HL-60 (cell line): Measurements from ENCODE around the gene GPATCH11.

Experiments
- DNase-seq, 2 experiments: peaks; one replicate each; pipeline ENCODE4 v3.0.0-alpha.2; 2010 to 2020; ENCODE audit warnings: low read depth in 1 of 2, low spot score in 1 of 2
- H3K27ac ChIP-seq: fragments of 250-450 bp; sonication (Bioruptor Pico); replicated peaks from 2 replicates; pipeline ENCODE4 v1.5.1; 2020; ENCODE audit warnings: mild to moderate bottlenecking, moderate library complexity
- H3K27me3 ChIP-seq: fragments of 250-450 bp; sonication (Bioruptor Pico); 2 replicates; pipeline ENCODE4 v1.5.1; 2021; ENCODE audit warnings: mild to moderate bottlenecking, moderate library complexity; ENCODE audit not compliant: insufficient read depth, poor library complexity, severe bottlenecking
- H3K4me3 ChIP-seq: replicated peaks from 2 replicates; pipeline ENCODE4 v1.5.1; 2011; ENCODE audit warnings: mild to moderate bottlenecking, control low read depth, low read length; ENCODE audit not compliant: insufficient read depth
- CTCF ChIP-seq: IDR thresholded peaks from one replicate; pipeline ENCODE4 v1.5.1; 2011; ENCODE audit warnings: low read length, control low read depth, inconsistent platforms; ENCODE audit not compliant: insufficient read depth
- GABPA ChIP-seq: IDR thresholded peaks from 2 replicates; pipeline ENCODE4 v1.6.1; 2012; ENCODE audit warnings: low read depth
- POLR2AphosphoS5 ChIP-seq: IDR thresholded peaks from 2 replicates; pipeline ENCODE4 v1.6.1; 2012; ENCODE audit warnings: low read depth
- REST ChIP-seq: IDR thresholded peaks from 2 replicates; pipeline ENCODE4 v1.6.1; 2012; ENCODE audit warnings: low read depth; ENCODE audit not compliant: insufficient replicate concordance
- SPI1 ChIP-seq: IDR thresholded peaks from 2 replicates; pipeline ENCODE4 v1.6.1; 2012; ENCODE audit warnings: low read depth, mild to moderate bottlenecking, borderline replicate concordance

The GPATCH11 gene

GRCh38 chr2:37105150-37105549, 20.8 kb downstream of the GPATCH11 start:
- Histone ChIP-seq H3K27ac (no peak overlapping the region), H3K27me3 (no peaks in the 10 kb centered on the region), H3K4me3 (no peak overlapping the region)
- DNase-seq: no peak
- no peak for TF ChIP-seq REST
- no peak for TF ChIP-seq GABPA
- TF ChIP-seq POLR2AphosphoS5: no peak
- TF ChIP-seq SPI1: no peak
- TF ChIP-seq CTCF: no peak

GRCh38 chr2:37109523-37109922, 25.2 kb downstream of the GPATCH11 start:
- TF ChIP-seq GABPA: no peak
- no peak for TF ChIP-seq POLR2AphosphoS5
- no peak for TF ChIP-seq REST
- TF ChIP-seq SPI1: no peak
- no peak for TF ChIP-seq CTCF
- Histone ChIP-seq H3K4me3 (no peak overlapping the region), H3K27ac (no peak overlapping the region), H3K27me3 (no peaks in the 10 kb centered on the region)
- DNase-seq: no peak

- Histone ChIP-seq H3K27me3 (no peaks in the 10 kb centered on the region), H3K27ac (no peak overlapping the region), H3K4me3 (no peak overlapping the region)
- no peak for DNase-seq
- no peak for TF ChIP-seq GABPA
- TF ChIP-seq POLR2AphosphoS5: no peak
- TF ChIP-seq SPI1: no peak
- no peak for TF ChIP-seq CTCF
- no peak for TF ChIP-seq REST
Observed at GRCh38 chr2:37110306-37111212, 26.2 kb downstream of the GPATCH11 start.
